ENCODE measurements around the gene CD226. TPM values are rescaled to one million over a fixed set of nuclear protein-coding genes. Genes with fewer than 3 reads are reported as not detected.

Gene CD226
- total and polyA plus RNA-seq, 2 of the 13 experiments (the other 11 are each of a cell fraction or from before 2014, with no cell fraction given): 0.13 to 0.77 TPM

DNA sequence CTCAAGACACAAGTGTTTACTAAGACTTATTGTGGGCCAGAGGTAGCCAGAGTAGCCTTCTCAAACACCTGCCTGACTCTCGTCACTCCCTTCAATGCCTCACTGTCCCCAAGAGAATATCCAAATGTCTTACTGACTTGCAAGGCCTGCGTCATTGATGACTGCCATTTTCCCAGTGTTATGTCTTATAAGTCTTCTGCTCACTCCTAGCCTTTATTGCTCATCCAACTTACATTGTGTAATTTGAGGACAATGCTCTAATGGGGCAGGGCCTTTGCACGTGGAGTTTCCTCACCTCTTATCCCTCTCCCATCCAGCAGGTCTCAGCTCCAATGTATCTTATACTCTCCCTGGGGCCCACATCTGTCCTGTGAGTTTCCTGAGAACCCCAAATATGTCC lies 10.1 kb upstream of the CD226 start (continued):
- TF ChIP-seq, protein P1, sequence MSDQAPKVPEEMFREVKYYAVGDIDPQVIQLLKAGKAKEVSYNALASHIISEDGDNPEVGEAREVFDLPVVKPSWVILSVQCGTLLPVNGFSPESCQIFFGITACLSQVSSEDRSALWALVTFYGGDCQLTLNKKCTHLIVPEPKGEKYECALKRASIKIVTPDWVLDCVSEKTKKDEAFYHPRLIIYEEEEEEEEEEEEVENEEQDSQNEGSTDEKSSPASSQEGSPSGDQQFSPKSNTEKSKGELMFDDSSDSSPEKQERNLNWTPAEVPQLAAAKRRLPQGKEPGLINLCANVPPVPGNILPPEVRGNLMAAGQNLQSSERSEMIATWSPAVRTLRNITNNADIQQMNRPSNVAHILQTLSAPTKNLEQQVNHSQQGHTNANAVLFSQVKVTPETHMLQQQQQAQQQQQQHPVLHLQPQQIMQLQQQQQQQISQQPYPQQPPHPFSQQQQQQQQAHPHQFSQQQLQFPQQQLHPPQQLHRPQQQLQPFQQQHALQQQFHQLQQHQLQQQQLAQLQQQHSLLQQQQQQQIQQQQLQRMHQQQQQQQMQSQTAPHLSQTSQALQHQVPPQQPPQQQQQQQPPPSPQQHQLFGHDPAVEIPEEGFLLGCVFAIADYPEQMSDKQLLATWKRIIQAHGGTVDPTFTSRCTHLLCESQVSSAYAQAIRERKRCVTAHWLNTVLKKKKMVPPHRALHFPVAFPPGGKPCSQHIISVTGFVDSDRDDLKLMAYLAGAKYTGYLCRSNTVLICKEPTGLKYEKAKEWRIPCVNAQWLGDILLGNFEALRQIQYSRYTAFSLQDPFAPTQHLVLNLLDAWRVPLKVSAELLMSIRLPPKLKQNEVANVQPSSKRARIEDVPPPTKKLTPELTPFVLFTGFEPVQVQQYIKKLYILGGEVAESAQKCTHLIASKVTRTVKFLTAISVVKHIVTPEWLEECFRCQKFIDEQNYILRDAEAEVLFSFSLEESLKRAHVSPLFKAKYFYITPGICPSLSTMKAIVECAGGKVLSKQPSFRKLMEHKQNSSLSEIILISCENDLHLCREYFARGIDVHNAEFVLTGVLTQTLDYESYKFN (CRISPR knock-in tag; conservative IDR thresholded peaks at IDR 0.05): no peak
- TF ChIP-seq, protein P2, sequence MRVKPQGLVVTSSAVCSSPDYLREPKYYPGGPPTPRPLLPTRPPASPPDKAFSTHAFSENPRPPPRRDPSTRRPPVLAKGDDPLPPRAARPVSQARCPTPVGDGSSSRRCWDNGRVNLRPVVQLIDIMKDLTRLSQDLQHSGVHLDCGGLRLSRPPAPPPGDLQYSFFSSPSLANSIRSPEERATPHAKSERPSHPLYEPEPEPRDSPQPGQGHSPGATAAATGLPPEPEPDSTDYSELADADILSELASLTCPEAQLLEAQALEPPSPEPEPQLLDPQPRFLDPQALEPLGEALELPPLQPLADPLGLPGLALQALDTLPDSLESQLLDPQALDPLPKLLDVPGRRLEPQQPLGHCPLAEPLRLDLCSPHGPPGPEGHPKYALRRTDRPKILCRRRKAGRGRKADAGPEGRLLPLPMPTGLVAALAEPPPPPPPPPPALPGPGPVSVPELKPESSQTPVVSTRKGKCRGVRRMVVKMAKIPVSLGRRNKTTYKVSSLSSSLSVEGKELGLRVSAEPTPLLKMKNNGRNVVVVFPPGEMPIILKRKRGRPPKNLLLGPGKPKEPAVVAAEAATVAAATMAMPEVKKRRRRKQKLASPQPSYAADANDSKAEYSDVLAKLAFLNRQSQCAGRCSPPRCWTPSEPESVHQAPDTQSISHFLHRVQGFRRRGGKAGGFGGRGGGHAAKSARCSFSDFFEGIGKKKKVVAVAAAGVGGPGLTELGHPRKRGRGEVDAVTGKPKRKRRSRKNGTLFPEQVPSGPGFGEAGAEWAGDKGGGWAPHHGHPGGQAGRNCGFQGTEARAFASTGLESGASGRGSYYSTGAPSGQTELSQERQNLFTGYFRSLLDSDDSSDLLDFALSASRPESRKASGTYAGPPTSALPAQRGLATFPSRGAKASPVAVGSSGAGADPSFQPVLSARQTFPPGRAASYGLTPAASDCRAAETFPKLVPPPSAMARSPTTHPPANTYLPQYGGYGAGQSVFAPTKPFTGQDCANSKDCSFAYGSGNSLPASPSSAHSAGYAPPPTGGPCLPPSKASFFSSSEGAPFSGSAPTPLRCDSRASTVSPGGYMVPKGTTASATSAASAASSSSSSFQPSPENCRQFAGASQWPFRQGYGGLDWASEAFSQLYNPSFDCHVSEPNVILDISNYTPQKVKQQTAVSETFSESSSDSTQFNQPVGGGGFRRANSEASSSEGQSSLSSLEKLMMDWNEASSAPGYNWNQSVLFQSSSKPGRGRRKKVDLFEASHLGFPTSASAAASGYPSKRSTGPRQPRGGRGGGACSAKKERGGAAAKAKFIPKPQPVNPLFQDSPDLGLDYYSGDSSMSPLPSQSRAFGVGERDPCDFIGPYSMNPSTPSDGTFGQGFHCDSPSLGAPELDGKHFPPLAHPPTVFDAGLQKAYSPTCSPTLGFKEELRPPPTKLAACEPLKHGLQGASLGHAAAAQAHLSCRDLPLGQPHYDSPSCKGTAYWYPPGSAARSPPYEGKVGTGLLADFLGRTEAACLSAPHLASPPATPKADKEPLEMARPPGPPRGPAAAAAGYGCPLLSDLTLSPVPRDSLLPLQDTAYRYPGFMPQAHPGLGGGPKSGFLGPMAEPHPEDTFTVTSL (CRISPR knock-in tag; IDR thresholded peaks at IDR 0.05; ENCODE audit: borderline replicate concordance): no peak
- TF ChIP-seq FOXK2 (IDR thresholded peaks at IDR 0.05) (no peak), IKZF4 (CRISPR knock-in tag; IDR thresholded peaks at IDR 0.05; ENCODE audit: borderline replicate concordance, low read depth, not compliant biosample characterization) (no peak), SMARCE1 (IDR thresholded peaks at IDR 0.05; ENCODE audit: borderline replicate concordance) (no peak), NR1H2 (CRISPR knock-in tag; IDR thresholded peaks at IDR 0.05; ENCODE audit: borderline replicate concordance, low read depth) (no peak), TIGD3 (CRISPR knock-in tag; IDR thresholded peaks at IDR 0.05; ENCODE audit: borderline replicate concordance) (no peak), EZH2 (conservative IDR thresholded peaks at IDR 0.05; ENCODE audit: low read depth, low read length) (no peak), FOXO1 (CRISPR knock-in tag; IDR thresholded peaks at IDR 0.05) (no peak), ZNF292 (CRISPR knock-in tag; IDR thresholded peaks at IDR 0.05; ENCODE audit: borderline replicate concordance, low read depth) (no peak)
- TF ChIP-seq, protein P3, sequence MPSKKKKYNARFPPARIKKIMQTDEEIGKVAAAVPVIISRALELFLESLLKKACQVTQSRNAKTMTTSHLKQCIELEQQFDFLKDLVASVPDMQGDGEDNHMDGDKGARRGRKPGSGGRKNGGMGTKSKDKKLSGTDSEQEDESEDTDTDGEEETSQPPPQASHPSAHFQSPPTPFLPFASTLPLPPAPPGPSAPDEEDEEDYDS (CRISPR knock-in tag; IDR thresholded peaks at IDR 0.05): no peak
- TF ChIP-seq, protein P4, sequence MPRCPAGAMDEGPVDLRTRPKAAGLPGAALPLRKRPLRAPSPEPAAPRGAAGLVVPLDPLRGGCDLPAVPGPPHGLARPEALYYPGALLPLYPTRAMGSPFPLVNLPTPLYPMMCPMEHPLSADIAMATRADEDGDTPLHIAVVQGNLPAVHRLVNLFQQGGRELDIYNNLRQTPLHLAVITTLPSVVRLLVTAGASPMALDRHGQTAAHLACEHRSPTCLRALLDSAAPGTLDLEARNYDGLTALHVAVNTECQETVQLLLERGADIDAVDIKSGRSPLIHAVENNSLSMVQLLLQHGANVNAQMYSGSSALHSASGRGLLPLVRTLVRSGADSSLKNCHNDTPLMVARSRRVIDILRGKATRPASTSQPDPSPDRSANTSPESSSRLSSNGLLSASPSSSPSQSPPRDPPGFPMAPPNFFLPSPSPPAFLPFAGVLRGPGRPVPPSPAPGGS (CRISPR knock-in tag; IDR thresholded peaks at IDR 0.05): no peak
